ENCODE data around the gene COPS2. TPM values are rescaled to one million over a fixed set of nuclear protein-coding genes. Genes with fewer than 3 reads are reported as not detected.

The COPS2 gene
- total RNA-seq, 4 donors from 2014 or later: 15.0 to 51.4 (median 24.4) TPM

- TF ChIP-seq CTCF (IDR thresholded peaks at IDR 0.05) (no peak), EP300 (IDR thresholded peaks at IDR 0.05; ENCODE audit: low read depth) (no peak), POLR2AphosphoS5 (IDR thresholded peaks at IDR 0.05) (no peak), POLR2A (IDR thresholded peaks at IDR 0.05) (no peak)
- intact Hi-C loops (cut with DNase I; ENCODE audit: low total_unique reads): no loop called here
- DNase-seq: no peak
- in situ Hi-C loops (cut with MboI; ENCODE audit: low pct_ligation_motif_present in 1 of 4, low pct_unique_long_range_greater_than_20kb in 1 of 4, low sequenced_read_pairs in 3 of 4): no loop called here
- H3K36me3 ChIP-seq: no peaks in the 10 kb centered on the region
- no peak overlapping the region for H3K27ac ChIP-seq
- 93 to 96% methylated on average over 2 of the region's 2 CpGs for WGBS, 2 donors (ENCODE audit: low coverage in 1 of 2)
- H3K27me3 ChIP-seq: no peaks in the 10 kb centered on the region
- H3K4me3 ChIP-seq: no peak overlapping the region
- peaks cover 0 to 4% (median 0%) of the 10 kb centered on the region in 4 donors for H3K4me1 ChIP-seq
- no peaks in the 10 kb centered on the region for H3K9me3 ChIP-seq
Measured at GRCh38 chr15:49191892-49192291, 36.5 kb upstream of the COPS2 start.

- no peak for DNase-seq
- 45 to 86% methylated on average over 2 of the region's 2 CpGs for WGBS, 2 donors (ENCODE audit: low coverage in 1 of 2)
- Histone ChIP-seq H3K27ac (no peak overlapping the region), H3K4me3 (no peak overlapping the region), H3K36me3 (no peaks in the 10 kb centered on the region), H3K9me3 (no peaks in the 10 kb centered on the region), H3K4me1 (peaks cover 0 to 4% (median 0%) of the 10 kb centered on the region in 4 donors), H3K27me3 (no peaks in the 10 kb centered on the region)
- in situ Hi-C loops (cut with MboI; ENCODE audit: low pct_ligation_motif_present in 1 of 4, low pct_unique_long_range_greater_than_20kb in 1 of 4, low sequenced_read_pairs in 3 of 4) (no loop called here), intact Hi-C loops (cut with DNase I; ENCODE audit: low total_unique reads) (no loop called here)
- no peak for TF ChIP-seq EP300 (IDR thresholded peaks at IDR 0.05; ENCODE audit: low read depth)
- TF ChIP-seq CTCF (IDR thresholded peaks at IDR 0.05): no peak
- no peak for TF ChIP-seq POLR2AphosphoS5 (IDR thresholded peaks at IDR 0.05)
- TF ChIP-seq POLR2A (IDR thresholded peaks at IDR 0.05): no peak
Measured at GRCh38 chr15:49190586-49190985, 35.2 kb upstream of the COPS2 start.

- no peak for DNase-seq
- no peak overlapping the region for H3K27ac ChIP-seq
- H3K9me3 ChIP-seq: no peaks in the 10 kb centered on the region
- peaks cover 0 to 4% (median 0%) of the 10 kb centered on the region in 4 donors for H3K4me1 ChIP-seq
- intact Hi-C loops (cut with DNase I; ENCODE audit: low total_unique reads) (no loop called here), in situ Hi-C loops (cut with MboI; ENCODE audit: low pct_ligation_motif_present in 1 of 4, low pct_unique_long_range_greater_than_20kb in 1 of 4, low sequenced_read_pairs in 3 of 4) (no loop called here)
- H3K4me3 ChIP-seq: no peak overlapping the region
- no peak for TF ChIP-seq POLR2AphosphoS5 (IDR thresholded peaks at IDR 0.05)
- TF ChIP-seq EP300 (IDR thresholded peaks at IDR 0.05; ENCODE audit: low read depth): no peak
- TF ChIP-seq POLR2A (IDR thresholded peaks at IDR 0.05): no peak
- TF ChIP-seq CTCF (IDR thresholded peaks at IDR 0.05): no peak
- no peaks in the 10 kb centered on the region for H3K27me3 ChIP-seq
- 82 to 83% methylated on average over 2 of the region's 2 CpGs for WGBS, 2 donors (ENCODE audit: low coverage in 1 of 2)
- H3K36me3 ChIP-seq: no peaks in the 10 kb centered on the region
Measured at GRCh38 chr15:49189631-49190030, 34.2 kb upstream of the COPS2 start.

GRCh38 chr15:49188933-49189332, 33.5 kb upstream of the COPS2 start:
- Histone ChIP-seq H3K9me3 (no peaks in the 10 kb centered on the region), H3K4me3 (no peak overlapping the region), H3K36me3 (no peaks in the 10 kb centered on the region), H3K4me1 (peaks cover 0 to 4% (median 0%) of the 10 kb centered on the region in 4 donors), H3K27ac (no peak overlapping the region), H3K27me3 (no peaks in the 10 kb centered on the region)
- intact Hi-C loops (cut with DNase I; ENCODE audit: low total_unique reads): no loop called here
- no peak for DNase-seq
- TF ChIP-seq POLR2AphosphoS5 (IDR thresholded peaks at IDR 0.05): no peak
- no peak for TF ChIP-seq CTCF (IDR thresholded peaks at IDR 0.05)
- TF ChIP-seq EP300 (IDR thresholded peaks at IDR 0.05; ENCODE audit: low read depth): no peak
- TF ChIP-seq POLR2A (IDR thresholded peaks at IDR 0.05): no peak
- in situ Hi-C loops (cut with MboI; ENCODE audit: low pct_ligation_motif_present in 1 of 4, low pct_unique_long_range_greater_than_20kb in 1 of 4, low sequenced_read_pairs in 3 of 4): no loop called here
- WGBS, 2 donors (ENCODE audit: low coverage in 1 of 2): 89 to 99% methylated on average over 2 of the region's 2 CpGs
